Measurements from ENCODE around the gene XIRP1. TPM values are rescaled to one million over a fixed set of nuclear protein-coding genes. Genes with fewer than 3 reads are reported as not detected.

XIRP1 gene, protein sequence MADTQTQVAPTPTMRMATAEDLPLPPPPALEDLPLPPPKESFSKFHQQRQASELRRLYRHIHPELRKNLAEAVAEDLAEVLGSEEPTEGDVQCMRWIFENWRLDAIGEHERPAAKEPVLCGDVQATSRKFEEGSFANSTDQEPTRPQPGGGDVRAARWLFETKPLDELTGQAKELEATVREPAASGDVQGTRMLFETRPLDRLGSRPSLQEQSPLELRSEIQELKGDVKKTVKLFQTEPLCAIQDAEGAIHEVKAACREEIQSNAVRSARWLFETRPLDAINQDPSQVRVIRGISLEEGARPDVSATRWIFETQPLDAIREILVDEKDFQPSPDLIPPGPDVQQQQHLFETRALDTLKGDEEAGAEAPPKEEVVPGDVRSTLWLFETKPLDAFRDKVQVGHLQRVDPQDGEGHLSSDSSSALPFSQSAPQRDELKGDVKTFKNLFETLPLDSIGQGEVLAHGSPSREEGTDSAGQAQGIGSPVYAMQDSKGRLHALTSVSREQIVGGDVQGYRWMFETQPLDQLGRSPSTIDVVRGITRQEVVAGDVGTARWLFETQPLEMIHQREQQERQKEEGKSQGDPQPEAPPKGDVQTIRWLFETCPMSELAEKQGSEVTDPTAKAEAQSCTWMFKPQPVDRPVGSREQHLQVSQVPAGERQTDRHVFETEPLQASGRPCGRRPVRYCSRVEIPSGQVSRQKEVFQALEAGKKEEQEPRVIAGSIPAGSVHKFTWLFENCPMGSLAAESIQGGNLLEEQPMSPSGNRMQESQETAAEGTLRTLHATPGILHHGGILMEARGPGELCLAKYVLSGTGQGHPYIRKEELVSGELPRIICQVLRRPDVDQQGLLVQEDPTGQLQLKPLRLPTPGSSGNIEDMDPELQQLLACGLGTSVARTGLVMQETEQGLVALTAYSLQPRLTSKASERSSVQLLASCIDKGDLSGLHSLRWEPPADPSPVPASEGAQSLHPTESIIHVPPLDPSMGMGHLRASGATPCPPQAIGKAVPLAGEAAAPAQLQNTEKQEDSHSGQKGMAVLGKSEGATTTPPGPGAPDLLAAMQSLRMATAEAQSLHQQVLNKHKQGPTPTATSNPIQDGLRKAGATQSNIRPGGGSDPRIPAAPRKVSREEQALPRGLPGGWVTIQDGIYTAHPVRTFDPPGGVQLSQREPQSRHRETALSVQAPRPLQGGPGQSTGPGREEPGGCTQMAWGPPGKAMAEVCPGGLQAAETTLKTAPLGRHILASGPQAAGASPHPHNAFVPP (N-terminal part only)
- total RNA-seq = not detected in 2 replicates

DNA sequence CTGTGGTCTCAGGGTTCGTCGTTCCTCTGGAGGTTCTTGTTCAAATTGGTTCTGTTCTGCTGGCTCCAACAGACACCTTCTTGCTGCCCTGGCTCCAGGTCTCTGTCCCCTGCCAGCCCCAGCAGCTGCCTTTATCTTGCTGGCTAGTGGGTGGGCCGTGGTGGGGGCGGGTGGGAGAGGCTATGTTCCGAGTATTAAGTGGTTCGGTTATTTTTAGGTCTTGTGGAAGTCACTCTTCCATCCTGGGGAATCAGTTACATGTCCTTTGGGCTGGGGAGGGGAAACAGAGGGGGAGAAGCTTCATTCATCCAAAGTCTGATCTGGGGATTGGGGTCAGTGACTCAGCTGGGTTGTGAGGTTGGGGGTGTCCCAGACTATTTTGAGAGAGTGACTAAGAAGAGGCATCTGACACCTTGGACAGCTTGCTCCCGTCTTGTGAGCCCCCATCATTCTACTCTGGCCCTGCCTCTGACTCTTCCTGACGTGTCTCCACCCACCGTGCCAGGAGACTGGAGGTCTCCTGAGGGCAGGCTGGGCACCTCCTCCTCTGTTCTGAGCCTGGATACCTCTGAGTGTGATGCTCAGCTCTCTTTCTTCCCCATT is at the start of gene XIRP1:
Gene XIRP1, minus strand, starts transcription at position 106 of the 603 bp plus-strand sequence. CDS start 3,150 bp downstream, outside the sequence.

Other genes with a start within 250 kb of the XIRP1 start
- not detected in 2 replicates for gene SCN11A, start 140.7 kb downstream of the XIRP1 start, total RNA-seq
- 12.7 and 21.3 TPM in 2 replicates for gene WDR48, start 140.6 kb downstream of the XIRP1 start, total RNA-seq
- gene GORASP1, start 85.0 kb downstream of the XIRP1 start, total RNA-seq = 32.6 and 41.8 TPM in 2 replicates
- gene TTC21A, start 84.9 kb downstream of the XIRP1 start, total RNA-seq = 2.0 and 6.0 TPM in 2 replicates
- 7.1 and 7.8 TPM in 2 replicates for gene CSRNP1, start 39.0 kb downstream of the XIRP1 start, total RNA-seq
- gene CX3CR1, start 87.4 kb upstream of the XIRP1 start, total RNA-seq = not detected in 2 replicates
- not detected in 2 replicates for gene CCR8, start 137.1 kb upstream of the XIRP1 start, total RNA-seq
- gene SLC25A38, start 190.8 kb upstream of the XIRP1 start, total RNA-seq = 20.7 and 23.1 TPM in 2 replicates
- 2,945 and 3,201 TPM in 2 replicates for gene RPSA, start 214.1 kb upstream of the XIRP1 start, total RNA-seq